Measurements from ENCODE around the gene MAB21L1. TPM values are rescaled to one million over a fixed set of nuclear protein-coding genes. Genes with fewer than 3 reads are reported as not detected.

Gene MAB21L1
- polyA plus RNA-seq, 1 donor from 2014 or later, result 0.07 TPM

- no peak for TF ChIP-seq RAD21 (conservative IDR thresholded peaks at IDR 0.05)
- TF ChIP-seq EP300 (conservative IDR thresholded peaks at IDR 0.05; ENCODE audit: poor library complexity, severe bottlenecking), result no peak
- TF ChIP-seq EZH2 (IDR thresholded peaks at IDR 0.05; ENCODE audit: borderline replicate concordance, insufficient read depth, low read length, poor library complexity, severe bottlenecking), result no peak
- TF ChIP-seq TAF1 (IDR thresholded peaks at IDR 0.05; ENCODE audit: low read depth), result no peak
Observed at GRCh38 chr13:35468195-35468594, 8.3 kb downstream of the MAB21L1 start (continued).

- Histone ChIP-seq H3K4me3 (ENCODE audit: low read length) (no peak overlapping the region), H3K9me2 (ENCODE audit: insufficient read depth, low read length) (no peaks in the 10 kb centered on the region), H3K27me3 (ENCODE audit: insufficient read depth, low read depth, low read length) (peaks cover 14% of the 10 kb centered on the region), H3K9ac (ENCODE audit: low read length) (no peak overlapping the region), H2AFZ (ENCODE audit: low read depth, low read length) (no peak overlapping the region), H3K4me2 (ENCODE audit: low read length) (no peak overlapping the region), H3K79me2 (replicated peaks; ENCODE audit: insufficient read depth, low read length) (no peaks in the 10 kb centered on the region), H3K9me3 (ENCODE audit: low read length) (no peaks in the 10 kb centered on the region), H3F3A (ENCODE audit: insufficient read depth, low read length, poor library complexity, severe bottlenecking) (no peaks in the 10 kb centered on the region), H3K27ac (ENCODE audit: low read length) (no peak overlapping the region), H3K36me3 (ENCODE audit: insufficient read depth, low read length) (no peaks in the 10 kb centered on the region), H4K20me1 (ENCODE audit: insufficient read depth) (no peaks in the 10 kb centered on the region)
- TF ChIP-seq EZH2 (IDR thresholded peaks at IDR 0.05; ENCODE audit: borderline replicate concordance, insufficient read depth, low read length, poor library complexity, severe bottlenecking) (no peak), REST (IDR thresholded peaks at IDR 0.05; ENCODE audit: borderline replicate concordance) (no peak), SMC3 (conservative IDR thresholded peaks at IDR 0.05; ENCODE audit: poor library complexity) (no peak), CTCF (IDR thresholded peaks at IDR 0.05; ENCODE audit: poor library complexity, severe bottlenecking) (no peak), MXI1 (conservative IDR thresholded peaks at IDR 0.05; ENCODE audit: poor library complexity, severe bottlenecking) (no peak), EP300 (conservative IDR thresholded peaks at IDR 0.05; ENCODE audit: poor library complexity, severe bottlenecking) (no peak), POLR2AphosphoS5 (IDR thresholded peaks at IDR 0.05) (no peak), TAF1 (IDR thresholded peaks at IDR 0.05; ENCODE audit: low read depth) (no peak), RAD21 (conservative IDR thresholded peaks at IDR 0.05) (no peak)
Observed at GRCh38 chr13:35465371-35465770, 11.1 kb downstream of the MAB21L1 start.

- H3K4me3 ChIP-seq (ENCODE audit: low read length), result no peak overlapping the region
- H3K4me2 ChIP-seq (ENCODE audit: low read length), result no peak overlapping the region
- H3K27ac ChIP-seq (ENCODE audit: low read length), result no peak overlapping the region
- no peak overlapping the region for H3K9ac ChIP-seq (ENCODE audit: low read length)
- H3K9me3 ChIP-seq (ENCODE audit: low read length), result no peaks in the 10 kb centered on the region
- TF ChIP-seq MXI1 (conservative IDR thresholded peaks at IDR 0.05; ENCODE audit: poor library complexity, severe bottlenecking) (no peak), REST (IDR thresholded peaks at IDR 0.05; ENCODE audit: borderline replicate concordance) (no peak), POLR2AphosphoS5 (IDR thresholded peaks at IDR 0.05) (no peak), CTCF (IDR thresholded peaks at IDR 0.05; ENCODE audit: poor library complexity, severe bottlenecking) (no peak), EZH2 (IDR thresholded peaks at IDR 0.05; ENCODE audit: borderline replicate concordance, insufficient read depth, low read length, poor library complexity, severe bottlenecking) (no peak), TAF1 (IDR thresholded peaks at IDR 0.05; ENCODE audit: low read depth) (no peak), RAD21 (conservative IDR thresholded peaks at IDR 0.05) (no peak), SMC3 (conservative IDR thresholded peaks at IDR 0.05; ENCODE audit: poor library complexity) (no peak), EP300 (conservative IDR thresholded peaks at IDR 0.05; ENCODE audit: poor library complexity, severe bottlenecking) (no peak)
- H3F3A ChIP-seq (ENCODE audit: insufficient read depth, low read length, poor library complexity, severe bottlenecking), result no peaks in the 10 kb centered on the region
- no peak overlapping the region for H2AFZ ChIP-seq (ENCODE audit: low read depth, low read length)
- no peaks in the 10 kb centered on the region for H3K79me2 ChIP-seq (replicated peaks; ENCODE audit: insufficient read depth, low read length)
- no peaks in the 10 kb centered on the region for H3K9me2 ChIP-seq (ENCODE audit: insufficient read depth, low read length)
- H3K36me3 ChIP-seq (ENCODE audit: insufficient read depth, low read length), result no peaks in the 10 kb centered on the region
- no peaks in the 10 kb centered on the region for H4K20me1 ChIP-seq (ENCODE audit: insufficient read depth)
- no peaks in the 10 kb centered on the region for H3K27me3 ChIP-seq (ENCODE audit: insufficient read depth, low read depth, low read length)
Observed at GRCh38 chr13:35460061-35460460, 16.4 kb downstream of the MAB21L1 start.

Measured in neural cell (in vitro differentiated cells).